ENCODE data around the gene FAM241B.

Gene FAM241B

GRCh38 chr10:69668721-69669120, 38.7 kb downstream of the FAM241B start:
- no peak for DNase-seq

GRCh38 chr10:69669409-69669808, 39.4 kb downstream of the FAM241B start:
- no peak for DNase-seq

DNA sequence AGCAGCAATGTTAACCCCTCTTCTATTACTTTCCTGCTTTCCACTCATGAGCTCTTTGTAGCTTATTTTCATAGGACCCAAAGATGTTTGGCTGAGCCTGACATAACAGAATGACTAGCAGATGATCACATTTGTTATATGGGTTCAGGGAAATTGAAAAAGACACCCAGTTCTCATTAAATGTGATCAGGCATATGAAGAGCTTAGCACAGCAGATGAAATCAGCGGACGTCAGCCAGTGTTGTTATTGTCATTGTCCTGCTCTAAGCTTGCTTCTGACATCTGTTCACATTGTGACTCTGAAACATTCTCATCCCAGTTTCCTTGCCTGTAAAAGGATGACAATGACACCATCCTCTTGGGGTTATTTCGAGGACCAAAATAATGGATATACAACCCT, 43.5 kb downstream of the FAM241B start:
- DNase-seq = no peak

DNA sequence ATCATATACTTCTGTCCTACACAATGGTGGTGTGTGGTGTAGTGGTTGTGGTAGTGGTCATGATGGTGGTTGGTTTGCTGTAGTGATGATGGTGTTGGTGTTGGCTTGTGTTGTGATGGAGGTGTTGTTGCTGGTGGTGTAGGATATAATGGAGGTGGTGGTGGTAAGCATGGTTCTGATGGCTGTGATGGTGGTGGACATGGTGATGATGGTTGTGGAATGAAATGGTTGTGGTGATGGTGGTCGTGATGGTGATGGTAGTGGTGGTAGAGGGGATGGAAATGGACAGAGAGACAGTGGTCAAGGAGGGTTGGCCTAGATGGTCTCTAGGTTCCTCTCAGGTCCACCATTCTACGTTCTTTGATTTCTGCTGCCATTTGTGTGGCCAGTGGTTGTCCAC, 44.7 kb downstream of the FAM241B start:
- DNase-seq = no peak

DNA sequence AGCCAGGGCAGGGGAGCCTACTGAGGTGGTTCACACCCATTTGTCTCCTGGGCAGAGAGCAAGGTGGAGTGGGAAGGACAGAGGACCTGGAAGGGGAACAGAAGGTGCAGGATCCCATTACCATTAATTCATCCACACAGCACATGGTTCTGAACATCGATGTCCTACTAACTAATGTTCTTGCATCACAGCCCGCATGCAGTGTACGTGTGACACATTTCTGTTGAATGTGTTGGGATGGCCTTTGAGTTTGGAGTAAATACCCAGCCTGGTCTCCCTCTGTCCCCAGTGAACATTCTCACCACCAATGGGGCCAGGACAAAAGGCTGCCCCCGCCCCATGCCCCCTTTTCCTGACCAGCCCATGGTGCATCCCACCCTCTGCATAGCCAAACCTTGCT, 46.3 kb downstream of the FAM241B start:
- no peak for DNase-seq

DNA sequence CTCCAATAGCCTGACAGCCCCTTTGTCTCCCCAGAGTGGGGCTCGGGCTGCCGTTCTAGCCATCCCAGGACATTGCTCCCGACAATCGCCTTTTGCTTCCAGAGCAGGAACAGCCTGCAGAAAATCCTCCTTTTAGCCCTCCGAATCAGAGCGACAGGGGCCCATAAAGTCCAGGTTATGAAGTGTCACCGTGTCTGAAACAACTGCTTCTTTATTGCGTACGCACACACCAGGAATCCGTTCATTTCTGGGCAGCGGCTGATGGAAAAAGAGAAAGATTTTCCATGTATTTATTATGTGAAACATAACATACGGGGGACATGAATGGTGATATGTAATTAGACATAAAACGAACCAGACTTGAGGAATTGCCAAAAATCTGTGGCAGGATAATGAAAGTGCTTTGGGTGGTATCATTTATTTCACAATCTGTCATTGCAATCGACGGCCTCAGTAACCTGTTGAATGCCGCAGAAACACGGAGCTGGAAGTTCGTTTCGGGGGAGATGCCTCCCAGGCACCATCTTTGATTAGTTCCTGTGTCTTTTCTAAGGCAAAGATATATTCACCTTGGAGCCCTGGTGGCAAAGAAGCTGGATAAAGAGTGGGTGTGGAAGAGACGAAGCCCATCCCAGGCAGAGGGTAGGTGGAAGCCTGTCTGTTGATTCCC, 48.1 kb downstream of the FAM241B start:
- DNase-seq = no peak

- DNase-seq = no peak
Observed at GRCh38 chr10:69679736-69680135, 49.7 kb downstream of the FAM241B start.

DNA sequence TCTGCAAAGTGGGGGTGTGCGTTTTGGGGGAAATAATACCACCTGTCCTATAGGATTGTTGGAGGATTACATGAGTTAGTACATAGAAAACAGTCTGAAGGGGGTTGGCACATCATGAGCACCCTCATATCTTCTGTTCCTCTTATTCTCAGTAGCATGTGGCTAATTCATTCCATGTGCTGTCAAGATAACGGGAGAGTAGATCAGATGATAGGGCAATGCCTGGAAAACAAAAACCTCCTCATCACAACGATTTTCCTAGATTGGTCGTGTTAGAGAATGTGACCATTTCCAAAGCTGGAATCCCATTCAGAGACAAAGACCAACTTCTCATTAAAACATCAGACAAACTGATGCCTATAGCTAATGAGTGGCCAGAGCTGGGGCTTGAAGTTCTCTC, 50.6 kb downstream of the FAM241B start:
- DNase-seq = no peak

DNA sequence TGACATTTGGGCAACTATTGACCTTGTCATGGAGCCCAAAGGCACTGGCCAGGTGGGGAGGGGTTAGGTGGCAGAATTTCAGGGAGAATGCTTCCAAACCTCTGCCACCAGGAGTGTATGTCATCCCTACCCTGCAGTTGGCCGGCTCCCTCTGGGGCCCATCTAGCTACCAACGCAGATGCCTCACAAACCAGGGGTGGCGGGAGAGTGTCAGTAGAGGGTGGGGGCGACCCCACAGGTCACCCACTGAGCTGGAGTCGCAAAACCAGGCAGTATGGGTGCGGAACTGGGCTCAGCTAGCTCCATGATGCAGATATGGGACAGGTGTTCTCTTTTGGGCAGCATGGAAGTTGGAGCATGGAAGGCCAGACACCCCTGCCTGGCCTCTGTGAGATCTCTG, 51.4 kb downstream of the FAM241B start:
- no peak for DNase-seq

DNA sequence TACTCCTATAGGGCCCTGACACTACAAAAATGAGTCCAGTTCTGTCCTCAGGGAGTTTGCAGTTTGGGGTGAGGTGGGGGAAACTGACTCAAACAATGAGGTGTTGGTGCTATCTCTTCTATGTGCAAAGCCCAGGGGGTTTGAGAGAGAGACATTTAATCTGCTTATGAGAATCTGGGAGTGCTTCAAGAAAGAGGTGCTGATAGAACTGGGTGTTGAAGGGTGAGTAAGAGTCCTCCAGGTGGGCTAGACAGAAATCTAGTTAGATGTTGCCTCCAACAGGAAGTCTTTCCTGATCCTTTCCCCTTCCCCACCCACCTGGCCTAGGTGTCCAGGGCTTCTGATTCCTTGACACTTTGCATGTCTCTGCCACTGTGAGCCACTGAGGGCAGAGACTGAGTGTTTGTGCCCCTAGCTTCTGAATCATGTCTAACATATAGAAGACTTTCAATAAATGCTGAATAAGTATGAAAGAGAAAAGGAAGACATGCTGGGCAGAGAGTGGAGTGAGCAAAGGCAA, 53.0 kb downstream of the FAM241B start:
- DNase-seq = no peak
